GM21529 (cell line): ENCODE data around the gene TSHZ2.
"Not testable (repeated sequence)": the region's sequence is repeated elsewhere in the genome, so short reads cannot be mapped to it uniquely, and the experiment has no call there.

ENCODE experiments used
- ATAC-seq: cut with Tn5 transposase; IDR thresholded peaks from one replicate; pipeline ENCODE4 v1.9.1; 2021; ENCODE audit not compliant: unreplicated experiment

Gene TSHZ2

DNA sequence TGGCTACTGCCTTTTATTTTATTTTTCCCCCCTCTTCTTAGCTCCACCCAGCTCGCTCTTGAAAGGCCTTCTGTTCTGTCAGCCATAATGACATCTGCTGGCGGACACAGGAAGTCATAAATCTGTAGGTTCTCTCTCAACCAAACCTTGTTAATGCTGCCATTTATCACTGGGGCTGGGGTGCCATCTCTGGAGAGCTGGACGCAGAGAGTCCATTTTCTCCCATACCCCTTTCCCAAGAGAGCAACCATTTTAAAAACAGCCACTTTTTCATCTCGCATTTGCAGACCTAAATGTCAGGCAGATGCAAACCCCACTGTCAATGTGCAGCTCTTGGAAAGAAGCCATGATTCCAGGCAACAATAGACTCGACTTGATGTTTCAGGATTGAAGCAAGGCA is 13.0 kb upstream of the TSHZ2 start:
- no peak for ATAC-seq

DNA sequence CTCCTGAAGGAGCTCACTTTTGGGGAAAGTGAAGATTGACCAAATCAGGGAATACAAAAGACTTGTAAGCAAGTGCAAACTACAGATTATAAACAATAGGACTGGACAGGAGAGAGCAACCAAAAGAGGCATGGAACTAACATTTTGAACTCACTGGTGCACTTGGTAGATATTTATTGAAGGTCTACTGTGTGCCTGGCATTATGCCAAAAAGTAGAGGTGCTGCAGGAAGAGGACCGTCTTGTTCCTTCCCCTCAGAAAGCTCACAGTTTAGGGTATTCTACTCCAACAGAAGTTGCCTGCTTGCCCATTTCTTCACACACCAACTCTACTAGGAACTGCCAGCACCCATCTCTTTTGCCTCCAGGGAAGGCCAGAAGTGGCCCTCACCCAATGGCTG is 10.0 kb upstream of the TSHZ2 start:
- ATAC-seq = no peak

DNA sequence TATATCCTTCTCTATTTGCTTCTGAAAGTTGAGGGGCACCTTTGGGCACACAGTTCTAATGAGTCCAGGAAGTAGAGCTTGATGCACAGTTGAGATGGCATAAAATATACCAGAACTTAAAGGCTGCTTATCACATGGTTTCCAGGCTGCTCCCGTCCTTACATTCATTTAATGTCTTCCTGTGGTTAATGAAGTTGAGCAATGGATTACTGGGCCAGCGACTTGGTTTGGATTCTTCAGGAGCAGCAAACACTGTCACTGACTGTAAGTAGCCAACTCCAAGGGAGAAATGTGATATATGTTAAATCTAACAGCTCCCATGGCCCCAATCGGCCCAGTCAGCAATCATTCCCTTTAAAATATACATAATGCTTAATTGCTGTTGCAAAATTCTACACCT is 9.0 kb upstream of the TSHZ2 start:
- ATAC-seq = no peak

DNA sequence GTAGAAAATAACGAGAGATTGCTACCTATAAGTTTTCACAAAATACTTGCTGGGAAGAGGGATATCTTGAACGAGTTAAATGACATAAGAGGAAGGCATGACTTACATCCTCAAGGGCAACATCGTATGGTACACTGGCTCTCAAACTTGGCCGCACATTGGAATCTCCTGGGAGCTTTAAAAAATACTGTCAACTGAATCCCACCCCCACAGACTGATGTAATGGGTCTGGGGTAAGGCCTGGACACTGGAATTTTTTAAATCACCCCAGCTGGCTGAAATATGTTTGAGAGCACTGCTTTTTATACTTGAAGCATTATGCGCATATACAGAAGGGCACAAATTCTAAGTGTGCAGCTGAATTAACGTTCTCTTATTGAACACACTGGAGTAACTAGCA is 8.0 kb upstream of the TSHZ2 start:
- ATAC-seq = no peak

DNA sequence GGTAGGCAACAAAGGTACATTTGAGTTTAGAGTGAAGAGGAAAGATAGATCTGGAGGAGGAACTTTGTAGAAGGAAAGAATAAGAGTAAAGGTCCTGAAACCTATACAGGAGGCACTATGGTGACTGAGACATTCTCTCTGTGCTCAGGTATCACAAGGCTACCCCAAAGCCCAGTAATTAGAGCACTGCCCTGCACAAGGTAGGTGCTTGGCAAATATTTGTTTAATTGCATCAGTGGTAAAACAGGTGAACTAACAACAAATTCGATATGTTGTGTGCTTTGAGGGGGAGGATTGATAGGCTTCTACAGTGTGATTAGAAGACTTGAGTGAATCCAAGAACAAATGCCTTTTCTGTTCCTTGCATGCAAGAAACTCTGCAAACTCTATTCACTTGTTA is 6.8 kb upstream of the TSHZ2 start:
- ATAC-seq = no peak

DNA sequence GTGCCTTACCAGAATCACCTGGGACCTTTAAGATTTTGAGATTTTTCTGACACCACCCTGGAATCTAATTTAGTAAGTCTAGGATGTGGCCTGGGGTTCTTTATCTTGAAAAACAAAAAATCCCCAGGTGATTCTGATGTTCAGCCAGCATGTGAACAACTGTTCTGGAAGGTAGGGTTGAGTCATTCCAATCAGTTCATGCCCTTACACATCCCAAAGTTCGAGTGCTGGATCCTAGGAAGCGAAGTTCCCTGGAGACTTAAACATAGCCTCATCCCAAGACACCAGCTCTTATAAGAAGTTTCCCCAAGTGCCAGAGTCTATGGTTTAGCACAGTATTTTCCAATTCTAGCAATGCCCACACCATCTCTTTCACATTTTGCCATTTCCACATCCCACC is 6.3 kb upstream of the TSHZ2 start:
- ATAC-seq = no peak

DNA sequence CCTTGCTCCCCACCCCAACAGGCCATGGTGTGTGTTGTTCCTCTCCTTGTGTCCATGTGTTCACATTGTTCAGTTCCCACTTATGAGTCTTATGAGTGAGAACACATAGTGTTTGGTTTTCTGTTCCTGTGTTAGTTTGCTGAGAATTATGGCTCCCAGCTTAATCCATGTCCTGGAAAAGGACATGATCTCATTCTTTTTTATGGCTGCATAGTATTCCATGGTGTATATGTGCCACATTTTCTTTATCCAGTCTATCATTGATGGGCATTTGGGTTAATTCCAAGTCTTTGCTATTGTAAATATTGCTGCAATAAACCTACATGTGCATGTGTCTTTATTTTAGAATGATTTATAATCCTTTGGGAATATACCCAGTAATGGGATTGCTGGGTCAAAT is 5.6 kb upstream of the TSHZ2 start:
- ATAC-seq = not testable (repeated sequence)

DNA sequence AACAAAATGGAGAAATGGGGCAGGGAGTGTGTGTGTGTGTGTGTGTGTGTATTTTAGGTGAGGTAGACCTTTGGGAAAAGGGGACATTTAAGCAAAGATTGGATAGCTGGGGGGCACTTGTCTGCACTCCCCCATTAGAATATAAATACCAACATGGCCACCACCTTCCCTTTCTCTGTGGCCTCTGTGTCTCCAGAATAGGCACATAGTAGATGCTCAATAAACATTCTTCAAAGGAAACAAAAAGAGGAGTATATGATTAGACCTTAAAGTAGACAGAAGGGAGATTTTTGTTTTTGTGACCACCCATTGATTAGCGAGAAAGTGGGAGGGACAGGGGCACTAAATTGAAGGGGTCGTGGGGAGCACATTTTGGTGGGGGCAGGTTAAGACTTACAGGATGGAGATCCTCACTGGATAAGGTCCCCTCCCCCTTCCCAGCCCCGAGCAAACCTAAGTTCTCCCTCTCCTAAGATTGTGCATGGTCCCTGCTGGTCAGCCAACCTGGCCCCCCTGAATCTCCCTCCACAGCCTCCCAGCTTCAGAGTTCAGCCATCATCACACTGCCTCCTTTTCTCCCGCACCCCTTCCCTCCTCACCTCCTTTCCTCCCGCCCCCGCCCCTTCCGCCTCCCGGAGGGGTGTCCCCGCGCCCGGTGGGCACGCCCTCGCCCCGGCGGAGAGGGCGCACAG is 514 bp upstream of the TSHZ2 start:
- no peak for ATAC-seq

DNA sequence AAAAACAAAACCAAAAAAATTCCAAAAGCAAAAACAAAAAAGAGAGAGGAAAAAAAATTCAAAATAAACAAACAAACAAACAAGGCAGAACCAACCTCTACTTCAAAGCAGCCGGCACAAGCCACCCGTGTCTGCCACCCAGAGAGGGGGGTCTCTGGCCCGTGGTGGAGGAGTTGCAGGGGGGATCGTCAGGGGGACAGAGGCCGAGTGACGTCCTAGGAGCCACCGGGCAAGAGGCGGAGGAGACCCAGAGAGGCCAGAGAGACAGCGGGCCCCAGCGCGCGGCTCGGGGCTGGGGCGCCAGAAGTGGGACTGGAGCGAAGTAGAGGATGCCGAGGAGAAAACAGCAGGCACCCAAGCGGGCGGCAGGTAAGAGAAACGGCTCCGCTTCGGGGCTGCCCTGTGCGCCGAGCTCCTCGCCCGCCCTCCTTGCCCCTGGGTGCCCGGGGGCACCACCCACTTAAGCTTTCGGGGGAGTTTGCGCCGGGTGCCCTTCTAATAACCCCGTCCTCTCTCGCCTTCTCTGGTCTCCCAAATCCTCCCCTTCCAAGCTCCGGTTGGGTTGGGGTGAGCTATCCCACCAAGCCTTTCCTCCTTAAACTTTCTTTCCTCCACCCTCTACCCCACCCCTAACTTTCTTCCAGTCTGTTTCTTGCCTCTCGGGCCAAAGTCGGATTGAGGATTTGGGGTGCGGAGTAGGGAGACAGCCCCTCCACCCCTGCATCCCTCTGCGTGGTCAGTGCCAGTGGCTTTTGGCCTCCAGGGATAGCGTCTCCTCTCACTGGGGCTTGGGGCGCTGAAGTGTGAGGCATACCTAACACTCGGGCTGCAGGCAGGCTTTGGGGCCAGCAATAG is 1.0 kb downstream of the TSHZ2 start:
- no peak for ATAC-seq

DNA sequence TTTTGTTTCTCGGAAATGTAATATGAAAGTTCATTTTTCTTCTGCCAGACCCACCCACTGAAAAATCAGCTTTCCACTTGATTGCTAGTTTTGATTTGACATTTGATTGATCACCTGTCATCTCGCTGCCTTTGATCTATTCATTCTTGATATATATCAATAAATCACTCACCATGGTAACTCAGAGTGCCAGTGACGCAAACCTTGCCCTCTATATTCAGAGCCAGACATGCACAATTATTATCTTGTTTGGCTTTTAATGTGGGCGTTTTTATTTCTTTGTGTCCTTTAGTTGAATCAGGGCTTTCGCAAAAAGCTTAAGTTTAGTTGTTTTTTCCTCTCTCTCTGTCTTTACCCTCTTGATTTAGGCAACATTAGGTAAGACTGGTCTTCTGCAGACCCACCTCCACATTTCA is 2.0 kb downstream of the TSHZ2 start:
- ATAC-seq = no peak

DNA sequence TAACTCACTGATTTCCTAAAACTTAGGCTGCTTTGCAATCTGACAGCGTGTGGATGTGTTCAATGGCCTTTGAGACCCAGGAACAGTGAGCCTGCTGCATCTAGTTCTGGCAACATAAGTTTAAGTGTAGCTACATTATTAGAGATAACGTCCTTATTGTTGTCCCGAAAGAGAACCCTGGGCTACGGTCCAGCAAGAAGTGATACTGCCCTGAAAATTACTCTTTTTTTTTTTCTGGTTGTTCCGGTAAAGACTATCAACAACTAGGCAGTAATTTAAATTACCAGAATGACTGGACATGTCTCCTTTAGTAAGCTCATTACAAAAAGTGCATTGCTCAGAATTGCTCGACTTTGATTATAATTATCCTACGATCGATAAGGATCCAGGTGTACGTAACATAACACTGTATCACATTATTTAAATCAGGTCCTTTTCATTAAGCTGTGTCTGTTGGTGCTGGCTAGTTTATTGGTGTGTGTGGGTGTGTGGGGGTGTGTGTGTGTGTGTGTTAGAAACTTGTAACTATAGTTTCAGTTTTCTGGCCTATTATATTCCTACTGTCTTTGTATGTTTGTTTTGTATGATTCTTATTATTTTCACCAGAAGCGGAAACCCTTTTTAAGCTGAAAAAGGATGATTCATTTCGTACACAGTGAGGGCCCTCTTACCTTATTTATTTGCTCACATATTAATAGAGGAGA is 3.0 kb downstream of the TSHZ2 start:
- ATAC-seq = no peak

DNA sequence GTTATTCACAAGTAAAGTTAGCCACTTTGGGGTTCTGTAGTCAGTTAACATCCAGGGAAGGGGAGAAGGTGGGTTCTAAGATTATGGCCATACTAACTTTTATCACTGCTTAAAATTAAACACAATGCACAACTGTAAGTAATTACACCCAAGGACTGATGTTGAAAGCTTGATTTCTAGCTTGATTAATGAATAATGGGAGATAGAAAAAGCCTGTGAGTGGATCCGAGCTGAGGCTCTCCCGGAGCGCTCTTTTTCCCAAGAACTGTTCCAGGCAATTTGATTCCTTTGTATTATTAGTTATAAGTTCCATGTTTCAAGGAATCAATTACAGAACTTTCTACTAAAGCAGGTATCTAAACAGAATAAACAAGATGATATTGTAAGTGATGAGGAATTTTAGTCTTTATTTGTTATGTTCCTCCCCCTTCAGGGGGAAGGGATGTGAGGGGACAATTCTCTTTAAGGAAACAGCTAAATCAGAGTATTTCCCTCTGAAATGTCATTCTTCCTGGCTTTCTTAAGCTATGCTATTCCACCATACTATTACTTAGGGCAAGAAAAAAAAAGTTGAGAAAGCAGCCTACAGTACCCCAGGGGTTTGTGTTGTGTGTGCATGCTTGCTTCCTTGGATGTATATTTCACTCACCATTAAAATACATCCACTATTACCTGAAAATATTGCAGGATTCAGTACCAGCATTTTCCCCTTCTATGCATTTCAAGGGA is 3.8 kb downstream of the TSHZ2 start:
- ATAC-seq = no peak

DNA sequence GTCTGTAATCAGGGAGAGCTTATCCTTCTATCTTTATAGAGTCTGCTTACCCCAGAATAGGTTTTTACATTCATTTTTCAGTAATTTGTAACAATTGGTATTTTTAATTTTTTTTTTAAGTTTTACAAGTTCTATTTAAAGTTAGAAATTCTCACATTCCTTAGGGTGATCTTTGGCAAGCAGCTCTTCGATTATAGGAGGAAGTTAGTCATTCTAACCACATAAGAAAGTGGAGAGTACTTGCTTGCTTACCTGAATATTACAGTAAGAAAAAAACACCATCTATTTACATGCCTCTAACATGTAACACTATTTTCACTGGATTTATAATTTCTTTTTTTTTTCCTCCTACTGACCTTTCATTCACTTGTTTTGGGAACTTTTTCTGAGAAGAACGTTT is 6.7 kb downstream of the TSHZ2 start:
- ATAC-seq = no peak

DNA sequence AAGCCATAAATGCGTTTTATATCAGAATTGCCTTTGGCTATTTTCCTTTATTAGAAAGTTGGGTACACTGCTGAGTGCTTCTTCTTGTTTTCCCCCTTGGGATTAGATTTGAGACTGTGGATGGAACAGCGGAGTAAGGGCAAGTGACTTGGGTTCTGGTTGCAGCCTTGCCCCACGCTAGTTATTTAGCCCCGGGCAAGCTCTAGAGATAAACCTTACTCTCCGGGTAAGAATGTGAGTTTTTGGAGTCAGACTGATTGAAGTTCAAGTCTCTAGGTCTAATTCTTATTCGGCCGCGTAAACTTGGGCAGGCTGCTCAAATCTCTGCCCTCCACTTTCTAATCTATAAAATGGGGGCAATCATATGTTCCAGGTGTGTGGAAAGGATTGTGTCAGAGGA is 8.9 kb downstream of the TSHZ2 start:
- no peak for ATAC-seq

DNA sequence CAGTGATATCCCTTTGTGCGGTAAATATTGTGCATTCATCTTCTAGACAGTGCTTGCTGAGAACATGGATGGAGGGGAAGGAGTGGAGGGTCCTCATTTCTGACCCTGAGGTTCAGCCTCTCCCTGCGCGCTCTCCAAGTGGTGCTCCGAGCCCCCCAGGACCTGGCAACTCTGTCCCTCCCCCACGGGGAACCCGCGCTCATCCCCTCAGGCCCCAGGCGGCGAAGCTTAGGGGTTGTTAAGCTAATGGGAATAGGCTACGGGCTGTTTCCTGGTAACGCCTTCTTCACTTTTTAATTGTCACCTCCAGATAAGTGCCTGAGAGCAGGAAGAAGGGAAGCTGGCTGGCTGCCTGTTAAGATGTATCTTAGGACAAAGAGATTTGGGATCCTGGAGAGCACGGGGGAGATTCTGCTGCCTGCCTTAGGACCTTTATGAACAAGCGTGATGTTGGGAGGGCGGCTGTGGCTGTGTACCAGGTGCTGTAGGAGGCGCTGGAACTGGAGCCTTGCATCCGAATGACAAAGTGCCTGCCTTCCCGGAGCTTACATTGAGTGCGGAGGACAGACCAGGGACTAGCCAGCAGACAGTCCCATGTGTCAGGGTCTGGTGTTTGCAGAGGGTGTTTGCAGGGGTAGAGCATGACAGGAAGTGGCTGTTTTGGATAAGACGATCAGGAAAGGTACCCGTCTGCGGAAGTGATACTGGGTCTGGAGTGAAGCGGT is 11.7 kb downstream of the TSHZ2 start:
- no peak for ATAC-seq

DNA sequence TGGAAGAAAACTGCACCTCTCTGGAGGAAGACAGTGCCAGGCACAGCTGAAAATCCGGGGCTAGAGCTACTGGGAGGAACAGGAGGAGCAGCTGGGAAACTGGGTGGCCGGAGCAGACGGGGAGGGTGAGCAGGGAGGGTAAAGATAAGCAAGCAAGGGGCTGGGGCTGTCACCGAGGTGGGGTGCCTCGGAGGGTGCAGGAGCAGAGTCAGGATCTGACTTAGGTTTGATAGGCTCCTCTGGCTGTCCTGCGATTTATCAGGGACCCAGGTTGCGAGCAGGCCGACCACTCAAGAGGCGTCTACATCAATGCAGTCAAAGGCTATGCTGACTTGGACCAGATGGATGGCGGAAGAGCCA is 12.3 kb downstream of the TSHZ2 start:
- ATAC-seq = no peak

DNA sequence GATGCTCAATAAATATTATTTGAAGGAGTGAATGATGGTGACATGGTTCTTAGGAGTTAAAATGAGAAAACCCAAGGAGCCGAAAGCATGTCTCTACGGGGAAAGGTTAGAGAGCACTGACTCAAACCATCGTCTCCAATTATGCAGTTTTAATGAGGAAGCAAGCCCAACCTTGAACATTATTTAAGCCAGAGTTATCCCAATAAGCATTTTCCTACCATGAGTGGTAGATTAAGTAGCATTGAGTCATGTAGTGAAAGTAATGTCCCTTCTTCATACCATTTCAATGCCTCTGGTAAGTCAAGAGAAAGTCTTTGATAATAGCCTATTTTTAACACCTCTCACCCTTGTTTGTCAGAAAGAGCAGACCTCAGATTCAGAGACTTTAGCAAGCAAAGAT is 13.5 kb downstream of the TSHZ2 start:
- ATAC-seq = no peak

DNA sequence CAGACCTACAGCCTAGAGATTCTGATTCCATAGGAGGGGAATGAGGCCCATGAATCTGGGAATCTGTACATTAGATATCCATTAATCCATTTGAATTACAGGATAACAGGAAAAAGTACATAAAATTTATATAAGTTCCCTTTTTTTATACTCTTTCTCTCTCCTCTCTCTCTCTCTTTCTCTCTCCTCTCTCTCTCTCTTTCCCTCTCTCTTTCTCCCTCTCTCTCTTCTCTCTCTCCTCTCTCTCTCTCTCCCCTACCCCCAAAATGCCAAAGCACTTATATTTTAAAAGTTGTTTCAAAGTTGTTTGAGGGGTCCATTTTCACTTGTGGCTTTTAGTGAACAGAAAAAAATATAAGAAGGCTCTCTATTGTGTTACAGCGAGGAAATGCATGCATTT is 15.1 kb downstream of the TSHZ2 start:
- no peak for ATAC-seq

DNA sequence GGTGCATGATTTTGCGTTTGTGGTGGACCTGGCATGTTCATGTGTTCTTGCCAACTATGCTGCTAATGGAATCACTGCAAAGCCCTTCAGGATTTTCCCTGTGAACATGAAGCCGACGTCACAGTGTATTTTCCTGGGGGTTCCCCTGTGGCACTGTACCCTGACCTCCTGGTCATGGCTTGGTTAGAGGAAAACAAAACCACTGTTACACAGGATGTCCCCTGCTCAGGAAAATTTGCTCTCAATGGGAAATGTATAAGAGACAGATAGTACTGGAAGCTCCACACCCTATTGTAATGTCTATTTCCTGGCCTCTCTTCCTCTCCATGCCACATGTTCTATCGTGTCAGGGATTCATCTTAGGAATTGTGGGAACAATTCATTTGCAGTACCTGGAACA is 19.7 kb downstream of the TSHZ2 start:
- ATAC-seq = no peak

DNA sequence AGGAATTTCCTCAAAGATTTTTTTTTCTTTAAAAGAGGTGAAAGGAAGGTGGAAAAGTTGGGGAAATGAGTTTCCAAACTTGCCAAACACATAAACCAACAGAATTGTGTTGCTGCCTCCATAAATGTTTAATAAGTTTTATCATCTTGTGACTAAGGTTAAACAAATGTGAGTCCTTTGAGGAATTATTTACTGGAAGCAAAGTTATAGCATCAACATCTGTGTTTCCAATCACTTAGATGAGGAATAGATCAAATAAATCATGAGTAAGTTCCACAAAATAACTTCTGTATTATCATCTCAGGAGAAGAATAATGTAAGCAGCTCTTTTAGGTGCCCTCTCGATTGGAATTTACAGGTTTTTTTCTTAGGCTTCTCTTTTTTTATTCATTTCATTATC is 20.5 kb downstream of the TSHZ2 start:
- ATAC-seq = no peak

DNA sequence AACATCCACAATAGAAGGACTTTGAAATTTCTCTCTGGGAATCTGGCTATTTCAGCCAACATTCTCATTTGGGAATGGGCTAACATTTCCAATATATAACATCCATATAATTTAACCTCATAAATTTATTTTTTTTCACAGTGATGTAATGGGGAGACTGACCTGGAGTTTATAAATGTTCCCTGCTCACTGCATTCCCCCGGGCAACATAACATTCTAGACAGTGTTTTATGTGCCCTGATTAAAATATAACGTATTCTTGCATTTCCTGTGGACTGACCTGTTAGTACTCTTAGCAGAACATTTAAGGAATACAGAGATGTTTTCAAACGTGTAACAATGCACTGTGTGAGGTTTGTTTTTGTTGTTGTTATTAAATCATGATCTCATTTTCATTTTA is 20.9 kb downstream of the TSHZ2 start:
- ATAC-seq = no peak
